Skin epidermis (tissue), 12 donors: ENCODE data around the gene HHIPL1.

Source experiments
- H3K27ac ChIP-seq, 21 experiments: fragments of 200-600 bp; sonication (generic) in 11 of 21; one replicate each; pipeline ENCODE4 v1.5.0; 2020; ENCODE audit warnings: mild to moderate bottlenecking in 3 of 21, inconsistent platforms in 2 of 21, moderate library complexity in 2 of 21
- H3K4me3 ChIP-seq, 7 experiments: fragments of 200-600 bp; sonication (generic) in 2 of 7; one replicate each; pipeline ENCODE4 v1.5.0; 2020; ENCODE audit warnings: inconsistent platforms in 2 of 7, mild to moderate bottlenecking in 2 of 7, moderate library complexity in 1 of 7

Gene HHIPL1

DNA sequence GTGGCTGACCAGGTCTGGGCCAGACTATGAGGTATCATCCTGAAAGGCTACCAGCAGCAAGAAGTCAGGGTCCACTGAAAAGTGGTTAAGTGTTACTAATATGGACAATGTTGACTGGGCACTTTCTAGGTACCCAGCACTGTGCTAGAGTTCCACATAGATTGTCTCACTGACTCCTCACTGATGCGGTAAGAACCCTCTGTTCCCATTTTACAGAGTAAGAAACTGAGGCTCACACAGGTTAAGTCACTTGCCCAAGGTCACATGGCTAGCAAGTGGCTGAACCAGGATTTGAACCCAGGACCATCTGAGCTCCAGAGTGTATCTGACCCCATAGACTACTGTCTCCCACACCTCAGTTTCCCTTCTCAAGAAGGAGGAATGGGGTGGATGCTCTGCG, 36.3 kb upstream of the HHIPL1 start:
- no peak overlapping the region for H3K27ac ChIP-seq
- H3K4me3 ChIP-seq, result no peak overlapping the region

DNA sequence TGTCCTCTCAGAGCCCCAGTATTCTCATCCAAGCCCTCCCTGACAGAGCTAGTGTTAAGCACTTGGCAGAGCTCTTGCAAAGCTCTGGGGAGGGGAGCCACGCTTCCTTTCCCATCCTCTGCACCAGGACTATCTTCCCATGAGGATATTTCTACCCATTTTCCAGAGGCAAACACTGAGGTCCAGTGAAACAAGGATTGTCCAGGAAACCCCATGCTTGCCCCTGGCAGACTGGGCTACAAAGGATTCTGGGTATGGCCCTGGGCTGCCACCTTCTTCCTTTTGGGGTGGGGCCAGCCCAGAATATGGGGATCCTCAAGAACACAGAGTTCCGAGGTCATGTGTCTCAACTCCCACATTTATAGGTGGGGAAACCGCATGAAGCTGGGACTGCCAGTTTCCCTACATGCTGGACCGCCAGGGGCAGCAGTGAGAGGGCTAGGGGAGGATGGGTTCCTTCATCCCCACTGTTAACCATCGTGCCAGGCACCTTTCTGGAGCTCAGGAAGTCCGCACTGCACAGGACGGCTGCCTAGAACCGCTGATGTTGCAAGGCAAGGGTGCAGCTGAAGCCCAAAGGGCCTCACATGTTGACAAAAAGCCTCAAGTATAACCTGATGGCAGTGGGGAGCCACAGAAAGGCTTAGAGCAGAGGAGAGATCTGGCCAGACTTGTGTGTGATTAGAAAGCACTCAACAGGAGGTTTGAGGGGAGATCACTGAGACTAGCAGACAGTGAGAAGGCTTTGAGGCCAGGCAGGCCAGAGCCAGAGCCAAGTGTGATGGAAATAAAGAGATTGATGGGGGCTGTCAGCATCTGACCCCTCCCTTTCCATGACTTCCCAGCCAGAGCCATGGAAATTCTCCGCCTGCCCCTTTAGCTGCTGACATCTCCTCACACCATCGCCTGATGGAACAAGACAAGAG, 35.4 kb upstream of the HHIPL1 start:
- Histone ChIP-seq H3K27ac (no peak overlapping the region), H3K4me3 (no peak overlapping the region)

DNA sequence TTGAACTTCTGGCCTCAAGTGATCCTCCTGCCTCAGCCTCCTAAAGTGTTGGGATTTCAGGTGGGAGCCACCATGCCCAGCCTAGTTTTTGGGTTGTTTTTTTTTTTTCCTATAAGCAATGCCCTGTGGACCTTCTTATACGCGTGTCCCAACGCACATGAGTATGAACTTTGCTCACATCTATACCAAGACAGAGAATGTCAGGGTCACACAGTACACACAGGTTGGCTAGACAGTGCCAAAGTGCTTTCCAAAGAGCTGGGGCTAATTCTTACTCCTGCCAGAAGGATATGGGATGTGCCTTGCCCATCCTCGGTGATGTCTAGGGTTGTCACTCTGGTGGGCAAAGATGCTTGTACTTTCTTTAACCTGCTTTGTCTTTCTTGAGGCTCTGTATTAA, 33.3 kb upstream of the HHIPL1 start:
- H3K4me3 ChIP-seq, result no peak overlapping the region
- peak overlapping the region in 8 of 21 experiments; percentile 11 to 71 (median 42) for H3K27ac ChIP-seq

DNA sequence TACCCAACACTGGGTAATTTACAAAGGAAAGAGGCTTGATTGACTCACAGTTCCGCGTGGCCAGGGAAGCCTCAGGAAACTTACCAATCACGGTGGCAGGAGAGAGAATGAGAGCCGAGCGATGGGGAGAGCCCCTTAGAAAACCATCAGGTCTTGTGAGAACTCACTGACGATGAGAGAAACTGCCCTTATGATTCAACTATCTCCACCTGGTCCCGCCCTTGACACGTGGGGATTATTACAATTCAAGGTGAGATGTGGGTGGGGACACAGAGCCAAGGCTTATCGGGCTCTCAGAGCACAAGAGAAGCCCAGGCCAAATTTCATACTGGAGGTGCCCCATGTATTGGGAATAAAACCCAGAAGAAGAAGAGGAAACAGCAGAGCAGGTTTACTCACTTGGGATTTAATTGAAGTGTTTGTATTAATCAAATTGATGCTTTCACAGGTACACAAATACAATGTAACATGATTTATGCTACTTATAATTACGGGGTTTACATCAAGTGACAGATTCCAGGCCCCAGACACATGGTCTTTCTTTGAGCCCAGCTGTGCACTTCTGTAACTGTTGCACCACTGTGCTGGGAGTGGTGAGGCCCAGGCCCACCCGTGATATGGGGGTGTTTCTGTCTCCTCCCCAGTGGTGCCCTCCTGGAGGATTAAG, 32.7 kb upstream of the HHIPL1 start:
- Histone ChIP-seq H3K27ac (peak overlapping the region in 18 of 21 experiments; percentile 13 to 72 (median 54)), H3K4me3 (no peak overlapping the region)

DNA sequence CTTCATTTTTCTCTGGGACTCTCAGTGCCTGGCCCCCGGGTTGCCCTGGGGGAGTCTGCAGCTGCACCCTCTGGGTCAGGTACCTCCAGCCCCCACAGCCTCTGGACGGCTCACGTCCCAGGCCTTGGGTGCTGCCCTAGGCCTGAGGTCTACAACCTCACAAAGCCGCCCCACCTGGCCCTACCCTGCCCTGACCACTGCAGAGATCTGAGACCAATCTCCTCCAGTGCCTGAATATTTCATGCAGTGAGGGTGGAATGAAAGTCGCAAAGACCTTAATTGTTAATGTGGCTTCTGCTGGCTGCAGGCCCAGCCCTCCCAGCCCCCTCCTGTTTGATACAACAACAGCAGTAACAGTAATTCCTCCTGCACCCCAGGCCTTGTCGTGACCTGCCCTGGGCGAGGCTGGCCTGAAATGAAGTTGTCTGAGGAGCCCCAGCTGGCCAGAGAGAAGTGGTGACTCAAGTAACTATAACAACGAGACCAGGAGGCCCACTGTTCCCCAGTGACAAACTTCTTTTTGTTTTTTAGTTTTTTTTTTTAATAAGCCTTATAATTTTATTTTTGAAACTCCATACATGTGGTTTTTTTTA, 32.1 kb upstream of the HHIPL1 start:
- Histone ChIP-seq H3K27ac (peak overlapping the region in 18 of 21 experiments; percentile 13 to 72 (median 54)), H3K4me3 (no peak overlapping the region)

DNA sequence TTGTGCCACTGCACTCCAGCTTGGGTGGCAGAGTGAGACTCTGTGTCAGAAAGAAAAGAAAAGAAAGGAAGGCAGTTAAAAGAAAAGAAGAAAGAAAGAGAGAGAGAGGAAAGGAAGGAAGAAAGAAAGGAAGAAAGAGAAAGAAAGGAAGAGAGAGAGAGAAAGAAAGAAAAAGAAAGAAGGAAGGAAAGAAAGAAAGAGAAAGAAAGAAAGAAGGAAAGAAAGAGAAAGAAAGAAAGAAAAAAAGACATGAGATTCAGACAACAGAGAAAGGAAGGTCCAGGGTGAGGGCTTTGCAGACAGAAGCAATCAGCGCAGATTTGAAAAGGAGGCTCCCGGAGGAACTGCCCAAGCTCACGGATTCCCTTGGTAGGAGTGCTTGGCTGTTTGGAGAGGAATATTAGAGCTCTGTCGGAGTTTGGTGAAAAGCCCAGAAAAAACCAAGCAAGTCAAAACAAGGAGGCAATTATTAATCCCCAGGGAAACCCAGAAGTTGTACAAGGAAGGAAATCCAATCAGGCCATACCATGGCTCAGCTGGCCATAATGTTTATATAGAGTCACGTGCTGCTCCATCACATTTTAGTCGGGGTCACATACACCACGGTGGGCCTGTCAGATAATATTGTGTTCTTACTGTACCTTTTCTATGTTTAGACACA, 29.3 kb upstream of the HHIPL1 start:
- Histone ChIP-seq H3K27ac (peak overlapping the region in 7 of 21 experiments; percentile 5 to 45 (median 27)), H3K4me3 (no peak overlapping the region)

DNA sequence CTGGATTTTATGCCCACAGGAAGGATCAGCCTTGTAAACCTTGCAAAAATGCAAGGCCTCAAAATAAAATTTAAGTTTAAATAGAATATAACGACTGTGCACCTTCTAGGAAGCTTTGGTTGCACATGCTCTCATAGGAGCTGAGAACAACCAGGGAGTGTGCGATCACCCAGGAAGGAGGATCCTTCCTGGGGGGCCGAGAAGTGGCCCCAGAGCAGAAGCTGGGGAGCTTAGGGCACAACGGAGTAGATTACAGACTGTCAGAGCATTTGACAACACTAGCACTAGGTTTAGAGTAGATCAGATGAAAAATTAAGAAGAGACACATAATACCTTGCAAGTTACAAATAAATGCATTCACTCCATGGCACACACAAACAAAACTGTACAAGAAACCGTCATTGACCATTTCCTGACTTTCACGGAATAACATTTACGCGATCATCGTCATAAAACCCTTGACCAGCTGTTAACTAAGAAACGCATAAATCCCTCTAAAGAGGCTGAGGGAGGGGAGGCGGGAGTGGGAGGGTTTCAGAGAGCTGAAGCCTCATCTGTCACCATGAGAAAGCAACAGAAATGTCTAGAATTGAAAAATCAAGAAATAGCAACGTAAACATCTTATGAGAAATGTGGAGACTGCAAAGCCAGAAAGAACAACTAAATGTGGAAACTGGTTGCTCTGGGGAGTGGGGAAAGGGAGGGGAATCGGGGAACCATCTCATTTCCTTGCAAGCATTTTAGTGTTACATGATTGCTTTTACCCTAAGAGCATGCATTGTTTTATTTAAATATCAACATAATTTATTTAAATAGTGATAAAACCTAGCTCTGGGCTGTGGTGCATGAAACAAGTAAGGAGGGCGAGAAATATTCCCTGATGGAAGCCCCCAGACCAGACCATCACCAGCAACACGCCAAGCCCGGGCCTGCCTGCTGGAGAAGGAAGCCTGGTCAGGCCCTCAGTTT, 27.8 kb upstream of the HHIPL1 start:
- Histone ChIP-seq H3K4me3 (no peak overlapping the region), H3K27ac (no peak overlapping the region)

DNA sequence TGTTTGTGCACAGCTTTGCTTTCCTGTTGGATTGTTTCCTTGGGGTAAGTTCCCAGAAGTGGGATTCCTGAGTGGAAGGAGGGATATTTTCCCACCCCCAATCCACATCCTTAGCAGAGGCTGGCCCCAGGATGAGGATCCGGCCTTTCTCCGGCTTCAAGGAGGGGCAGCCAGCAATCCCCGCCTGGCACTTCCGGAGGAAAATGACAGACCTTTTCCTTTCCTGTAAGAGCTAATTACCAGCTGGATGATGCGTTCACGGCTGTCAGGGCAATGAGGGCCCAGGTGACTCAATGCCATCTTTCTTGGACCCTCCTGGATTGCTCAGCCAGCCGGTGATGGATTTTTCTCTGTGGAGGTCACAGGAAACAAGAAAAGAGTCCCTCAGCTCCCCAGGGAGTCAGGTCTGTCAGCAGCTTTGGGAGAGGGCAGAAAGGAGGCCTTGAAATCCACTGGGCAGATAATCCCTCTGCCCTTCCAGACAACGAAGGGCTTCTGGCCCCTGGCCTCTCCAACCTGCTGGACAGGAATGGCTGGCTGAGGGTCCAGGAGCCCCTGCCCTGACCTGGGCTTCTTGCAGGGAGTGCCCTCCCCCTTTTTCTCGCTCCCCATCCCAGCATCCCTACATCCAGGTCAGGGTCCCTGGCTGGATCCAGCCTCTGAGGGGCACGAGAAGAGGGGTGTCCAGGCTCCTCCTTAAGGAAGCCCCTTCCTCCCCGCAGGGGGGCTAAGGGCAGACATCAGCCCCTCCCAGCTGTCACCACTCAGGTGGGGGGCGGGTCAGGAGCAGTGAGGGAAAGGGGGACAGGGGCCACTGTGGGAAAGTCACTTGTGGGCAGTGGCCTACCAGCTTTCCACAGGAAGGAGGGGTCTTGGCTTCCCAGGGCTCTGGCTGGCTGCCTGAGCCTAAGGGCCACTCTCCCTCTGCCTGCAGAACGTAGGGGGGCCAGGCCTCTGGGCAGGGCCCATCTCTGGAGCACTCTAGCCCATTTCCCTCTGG, 24.8 kb upstream of the HHIPL1 start:
- H3K4me3 ChIP-seq, result no peak overlapping the region
- H3K27ac ChIP-seq, result peak overlapping the region in 7 of 21 experiments; percentile 16 to 58 (median 45)

DNA sequence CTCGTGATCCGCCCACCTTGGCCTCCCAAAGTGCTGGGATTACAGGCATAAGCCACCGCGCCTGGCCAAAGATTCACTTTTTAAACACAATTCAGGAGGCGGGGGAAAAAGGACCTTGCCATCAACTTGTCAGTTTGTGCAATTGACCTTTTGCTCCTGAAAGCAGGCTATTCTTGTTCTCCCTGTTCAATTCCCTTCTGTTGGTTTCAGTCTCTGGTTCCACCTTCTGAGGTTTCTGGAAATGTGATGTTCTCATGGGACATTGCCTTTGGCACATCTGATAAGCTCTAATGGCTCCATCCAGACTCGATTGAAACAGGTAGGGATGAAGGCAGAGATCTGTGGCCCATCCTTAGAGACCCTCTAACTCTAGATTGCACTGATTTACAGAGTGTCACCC, 23.0 kb upstream of the HHIPL1 start:
- Histone ChIP-seq H3K27ac (peak overlapping the region in 2 of 21 experiments; percentile 29 to 51), H3K4me3 (no peak overlapping the region)

DNA sequence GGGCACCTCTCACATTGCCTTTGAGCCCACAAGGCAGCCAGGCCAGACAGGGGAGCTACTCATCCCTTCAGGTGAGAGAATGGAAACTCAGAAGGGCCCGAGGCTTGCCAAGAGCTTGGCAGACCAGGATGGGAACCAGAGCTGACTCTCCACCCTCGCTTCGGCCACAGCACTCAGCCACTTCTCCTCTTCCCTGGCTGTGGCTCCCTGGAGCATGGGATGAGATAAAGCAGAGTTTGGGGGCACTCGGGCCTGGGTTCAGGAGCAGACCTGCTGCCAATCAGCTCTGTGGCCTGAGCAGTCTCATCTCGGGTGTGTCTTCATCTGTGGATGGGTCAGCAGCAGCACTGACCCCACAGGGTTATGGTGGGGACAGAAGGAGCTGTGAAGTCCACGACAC, 20.9 kb upstream of the HHIPL1 start:
- H3K4me3 ChIP-seq, result no peak overlapping the region
- H3K27ac ChIP-seq, result peak overlapping the region in 4 of 21 experiments; percentile 12 to 42 (median 26)

DNA sequence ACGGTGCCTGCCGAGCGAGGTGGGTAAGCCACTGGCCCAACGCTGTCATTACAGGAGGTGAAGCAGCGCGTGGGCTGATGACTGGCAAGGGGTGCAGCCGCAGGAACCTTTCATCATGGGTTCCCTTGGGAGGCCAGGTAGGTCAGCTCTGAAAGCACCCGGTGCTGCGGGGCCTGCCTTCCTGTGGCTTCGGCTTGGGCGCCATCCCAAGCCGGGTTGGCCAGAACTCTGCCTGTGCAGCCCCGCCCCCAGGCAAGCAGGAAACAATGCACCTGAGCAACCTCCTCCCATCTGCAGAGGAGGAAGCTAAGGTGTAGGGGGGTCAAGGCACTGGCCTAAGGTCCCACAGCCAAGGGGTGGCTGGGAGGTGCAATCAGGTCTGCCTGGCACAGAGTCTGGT, 20.0 kb upstream of the HHIPL1 start:
- Histone ChIP-seq H3K4me3 (no peak overlapping the region), H3K27ac (peak overlapping the region in 2 of 21 experiments; percentile 23 to 39)

DNA sequence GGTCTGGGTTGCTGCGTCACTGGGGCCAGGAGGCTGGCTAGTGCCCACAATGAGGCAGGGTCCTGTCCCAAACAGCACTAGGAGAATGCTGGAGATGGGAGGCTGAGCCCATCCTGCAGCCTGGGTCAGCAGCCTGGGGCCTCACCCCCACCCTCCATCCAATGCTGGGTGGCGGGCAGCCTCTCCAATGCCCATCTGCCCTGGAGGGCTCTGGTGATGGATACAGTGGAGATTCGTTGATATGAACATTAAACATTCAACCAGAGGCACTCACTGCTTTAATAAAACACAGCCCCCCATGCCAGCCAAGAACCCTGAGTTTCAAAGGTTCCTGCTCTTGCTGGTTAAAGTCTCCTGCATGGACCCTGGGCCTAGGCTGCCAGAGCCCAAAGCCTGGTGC, 19.5 kb upstream of the HHIPL1 start:
- peak overlapping the region in 2 of 21 experiments; percentile 23 to 39 for H3K27ac ChIP-seq
- H3K4me3 ChIP-seq, result no peak overlapping the region

DNA sequence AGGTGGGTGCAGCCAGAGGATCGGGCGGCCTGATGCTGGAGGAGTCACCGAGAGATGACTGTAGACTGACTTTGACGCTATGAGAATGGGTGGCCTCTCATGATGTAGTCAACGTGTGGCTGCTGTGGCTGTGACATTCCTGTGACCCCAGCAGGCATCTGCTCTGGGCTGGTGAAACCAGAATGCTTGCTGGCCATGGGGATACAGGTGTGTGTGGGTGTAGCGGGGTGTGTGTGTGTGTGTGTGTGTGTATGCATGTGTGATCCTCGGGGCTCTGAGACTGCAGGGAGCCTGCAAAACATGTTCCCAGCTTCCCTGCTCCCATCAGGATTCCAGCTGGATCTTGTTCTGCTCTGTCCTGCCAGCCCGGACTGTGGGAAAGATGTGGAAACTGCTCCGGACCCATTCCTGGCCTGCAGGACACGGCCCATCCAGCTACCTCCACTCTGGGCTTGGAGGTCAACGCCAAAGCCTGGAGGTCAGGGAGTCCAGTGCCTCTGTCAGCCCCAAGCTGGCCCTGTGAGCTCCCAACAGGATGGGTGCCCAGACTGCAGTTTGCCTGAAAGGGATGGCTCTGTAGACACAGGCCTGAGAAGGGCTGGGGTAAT, 18.8 kb upstream of the HHIPL1 start:
- H3K4me3 ChIP-seq, result no peak overlapping the region
- H3K27ac ChIP-seq, result peak overlapping the region in 1 of 21 experiments; percentile 3

DNA sequence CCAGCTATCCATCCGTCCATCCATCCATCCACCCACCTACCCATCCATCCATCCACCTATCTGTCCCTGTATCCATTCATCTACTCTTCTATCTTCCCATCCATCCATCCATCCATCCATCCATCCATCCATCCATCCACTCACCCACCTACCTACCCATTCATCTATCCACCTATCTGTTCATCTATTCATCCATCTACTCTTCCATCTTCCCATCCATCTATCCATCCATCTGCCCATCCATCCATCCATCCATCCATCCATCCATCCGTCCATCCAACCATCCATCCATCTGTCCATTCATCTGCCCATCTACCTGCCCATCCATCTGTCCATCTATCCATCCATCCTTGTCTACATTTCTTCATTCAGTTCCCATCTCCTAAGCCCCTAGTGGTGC, 17.8 kb upstream of the HHIPL1 start:
- H3K27ac ChIP-seq, result no peak overlapping the region
- H3K4me3 ChIP-seq, result no peak overlapping the region

DNA sequence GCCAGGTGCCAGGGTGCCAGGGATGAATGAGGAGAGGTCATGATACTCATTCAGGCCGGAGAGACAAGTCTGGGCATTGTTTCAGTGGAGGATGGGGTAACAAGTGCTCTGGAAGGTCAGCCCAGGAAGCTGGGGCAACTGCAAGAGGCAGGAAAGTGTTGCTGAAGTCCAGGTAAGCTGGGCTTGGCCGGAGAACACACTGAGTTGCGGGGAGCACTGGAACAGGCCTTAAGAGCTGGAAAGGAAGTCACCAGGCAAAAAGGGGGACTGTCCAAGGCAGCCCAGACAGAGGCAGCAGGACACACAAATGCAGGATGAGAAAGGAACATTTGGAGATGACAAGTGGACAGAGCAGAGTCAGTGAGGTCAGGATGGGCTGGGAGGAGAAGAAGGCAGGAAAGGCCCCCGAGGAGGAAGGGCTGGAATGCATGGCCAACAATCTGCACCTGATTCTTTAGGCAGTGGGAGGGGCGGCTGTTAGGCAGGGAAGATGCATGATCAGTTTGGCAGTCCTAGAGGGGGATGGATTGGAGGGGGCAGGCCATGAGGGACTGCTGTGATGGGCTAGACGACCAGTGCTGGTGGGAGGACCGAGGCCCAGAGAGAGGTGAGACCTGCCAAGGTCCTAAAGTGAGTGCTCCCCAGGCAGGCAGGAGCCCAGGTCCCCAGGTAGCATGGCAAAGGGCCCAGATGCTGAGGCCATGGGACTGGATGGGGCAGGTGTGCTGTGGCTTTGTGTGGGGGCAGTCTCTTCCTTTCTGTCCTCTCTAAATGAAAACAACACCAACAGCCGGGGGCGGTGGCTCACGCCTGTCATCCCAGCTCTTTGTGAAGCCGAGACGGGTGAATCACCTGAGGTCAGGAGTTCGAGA, 17.2 kb upstream of the HHIPL1 start:
- no peak overlapping the region for H3K27ac ChIP-seq
- H3K4me3 ChIP-seq, result no peak overlapping the region

DNA sequence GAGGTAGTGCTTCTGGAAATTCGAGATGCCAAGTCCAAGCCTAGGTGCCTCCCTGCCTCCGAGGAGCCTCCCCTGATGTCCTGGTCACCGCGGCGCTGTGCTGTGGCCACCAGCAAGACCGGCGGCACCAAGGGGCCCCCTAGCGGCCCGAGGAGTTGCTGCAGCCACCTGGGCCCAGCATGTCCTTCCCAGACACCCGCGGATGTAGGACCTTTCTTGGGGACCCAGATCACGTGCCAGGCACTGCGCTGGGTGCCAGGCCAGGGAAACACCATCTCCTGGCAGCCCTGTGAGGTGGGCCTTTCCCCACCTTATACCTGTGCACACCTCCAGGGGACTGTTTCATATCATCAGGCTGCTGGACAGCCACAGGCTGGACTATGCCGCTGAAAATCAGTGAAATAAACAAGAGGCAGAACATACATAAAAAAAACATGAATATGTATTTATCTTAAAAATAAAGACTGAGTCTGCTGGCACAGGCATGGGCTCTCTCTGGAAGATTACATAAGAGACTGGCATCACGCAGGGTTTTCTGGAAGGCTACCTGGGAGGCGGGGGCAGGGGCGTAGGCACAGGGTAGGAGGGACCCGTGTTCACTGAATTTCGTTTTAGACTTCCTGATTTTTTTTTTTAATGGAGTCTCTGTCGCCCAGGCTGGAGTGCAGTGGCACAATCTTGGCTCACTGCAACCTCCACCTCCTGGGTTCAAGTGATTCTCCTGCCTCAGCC, 15.9 kb upstream of the HHIPL1 start:
- Histone ChIP-seq H3K4me3 (no peak overlapping the region), H3K27ac (peak overlapping the region in 1 of 21 experiments; percentile 22)
